HL-60 (cell line): ENCODE data around the gene RSRC1.

Experiments used
- DNase-seq, 2 experiments: peaks; one replicate each; pipeline ENCODE4 v3.0.0-alpha.2; 2010 to 2020; ENCODE audit warnings: low read depth in 1 of 2, low spot score in 1 of 2
- H3K27ac ChIP-seq: fragments of 250-450 bp; sonication (Bioruptor Pico); replicated peaks from 2 replicates; pipeline ENCODE4 v1.5.1; 2020; ENCODE audit warnings: mild to moderate bottlenecking, moderate library complexity
- H3K27me3 ChIP-seq: fragments of 250-450 bp; sonication (Bioruptor Pico); 2 replicates; pipeline ENCODE4 v1.5.1; 2021; ENCODE audit warnings: mild to moderate bottlenecking, moderate library complexity; ENCODE audit not compliant: insufficient read depth, poor library complexity, severe bottlenecking
- H3K4me3 ChIP-seq: replicated peaks from 2 replicates; pipeline ENCODE4 v1.5.1; 2011; ENCODE audit warnings: mild to moderate bottlenecking, control low read depth, low read length; ENCODE audit not compliant: insufficient read depth
- CTCF ChIP-seq: IDR thresholded peaks from one replicate; pipeline ENCODE4 v1.5.1; 2011; ENCODE audit warnings: low read length, control low read depth, inconsistent platforms; ENCODE audit not compliant: insufficient read depth
- GABPA ChIP-seq: IDR thresholded peaks from 2 replicates; pipeline ENCODE4 v1.6.1; 2012; ENCODE audit warnings: low read depth
- POLR2AphosphoS5 ChIP-seq: IDR thresholded peaks from 2 replicates; pipeline ENCODE4 v1.6.1; 2012; ENCODE audit warnings: low read depth
- SPI1 ChIP-seq: IDR thresholded peaks from 2 replicates; pipeline ENCODE4 v1.6.1; 2012; ENCODE audit warnings: low read depth, mild to moderate bottlenecking, borderline replicate concordance
- TF ChIP-seq, protein P1 (sequence below): IDR thresholded peaks from 2 replicates; pipeline ENCODE4 v1.6.1; 2012; ENCODE audit warnings: low read depth; ENCODE audit not compliant: insufficient replicate concordance

Gene RSRC1

DNA sequence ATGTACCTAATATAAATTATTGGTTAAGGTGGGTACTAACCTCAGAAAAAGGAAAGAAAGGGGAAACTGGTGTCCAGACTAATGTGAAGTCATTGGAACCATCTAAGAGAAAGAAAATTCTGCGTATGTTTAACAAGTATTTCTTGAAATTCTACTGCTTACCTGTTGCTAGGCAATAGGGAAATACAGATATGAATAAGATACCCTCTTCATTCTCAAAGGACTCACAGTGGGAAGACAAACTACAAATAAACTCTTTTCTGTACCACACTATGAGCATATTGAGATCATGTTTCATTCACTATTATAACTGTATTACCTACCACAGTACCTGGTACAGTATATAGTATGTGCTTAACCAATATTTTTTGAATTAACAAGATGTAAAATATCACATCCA is 320.6 kb downstream of the RSRC1 start:
- Histone ChIP-seq H3K27me3 (no peaks in the 10 kb centered on the region), H3K27ac (no peak overlapping the region)
- TF ChIP-seq SPI1, result no peak

DNA sequence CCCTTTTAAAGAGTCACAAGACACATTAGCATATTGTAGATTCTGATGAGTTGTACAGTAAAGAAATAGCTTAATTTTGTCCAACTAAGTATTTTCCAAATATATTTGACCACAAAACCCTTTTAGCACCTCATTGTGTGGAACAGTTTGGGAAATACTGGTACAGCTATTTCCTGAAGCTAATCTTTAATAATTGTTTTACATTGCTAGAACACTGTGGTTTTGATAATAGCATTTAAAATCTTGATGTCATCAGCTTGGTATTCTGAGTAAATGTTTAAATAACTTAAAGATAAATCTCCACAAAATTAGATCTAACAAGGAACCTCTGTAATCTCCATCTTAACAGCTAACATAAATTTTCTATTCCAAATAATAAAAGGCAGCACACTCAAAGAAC is 321.1 kb downstream of the RSRC1 start:
- Histone ChIP-seq H3K4me3 (no peak overlapping the region), H3K27me3 (no peaks in the 10 kb centered on the region), H3K27ac (no peak overlapping the region)
- no peak for DNase-seq
- TF ChIP-seq GABPA (no peak), SPI1 (no peak), POLR2AphosphoS5 (no peak), CTCF (no peak)

More for the DNA sequence above, 320.6 kb downstream of the RSRC1 start:
- no peak overlapping the region for H3K4me3 ChIP-seq
- no peak for DNase-seq

DNA sequence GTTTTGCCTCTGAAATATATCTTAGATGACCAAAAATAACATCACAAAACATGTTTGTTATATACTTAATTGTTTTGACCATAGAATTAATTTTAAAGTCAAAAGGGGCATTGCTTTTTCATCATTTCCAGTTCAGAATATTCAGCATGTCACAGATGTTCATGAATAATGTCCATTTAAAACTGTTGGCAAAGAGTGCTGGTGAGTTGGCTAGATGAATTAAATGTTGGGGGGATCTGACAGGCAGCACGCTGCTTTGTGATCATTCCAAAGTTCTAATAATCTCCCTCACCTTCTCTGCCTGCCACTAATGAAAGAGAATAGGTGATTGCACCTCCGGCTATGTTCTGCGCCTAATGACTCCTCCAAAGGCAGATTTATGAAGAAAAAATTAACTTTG is 321.9 kb downstream of the RSRC1 start:
- no peak for DNase-seq
- H3K27ac ChIP-seq, result no peak overlapping the region

GRCh38 chr3:158434412-158435038 is 324.6 kb downstream of the RSRC1 start:
- Histone ChIP-seq H3K4me3 (no peak overlapping the region), H3K27ac (no peak overlapping the region), H3K27me3 (no peaks in the 10 kb centered on the region)
- TF ChIP-seq CTCF (peak; percentile 53), SPI1 (no peak)
- DNase-seq, result peak; percentile 14 to 56

More for the DNA sequence above, 321.9 kb downstream of the RSRC1 start:
- Histone ChIP-seq H3K4me3 (no peak overlapping the region), H3K27me3 (no peaks in the 10 kb centered on the region)
- TF ChIP-seq POLR2AphosphoS5 (no peak), GABPA (no peak), CTCF (no peak), SPI1 (no peak)
- TF ChIP-seq, protein P1, sequence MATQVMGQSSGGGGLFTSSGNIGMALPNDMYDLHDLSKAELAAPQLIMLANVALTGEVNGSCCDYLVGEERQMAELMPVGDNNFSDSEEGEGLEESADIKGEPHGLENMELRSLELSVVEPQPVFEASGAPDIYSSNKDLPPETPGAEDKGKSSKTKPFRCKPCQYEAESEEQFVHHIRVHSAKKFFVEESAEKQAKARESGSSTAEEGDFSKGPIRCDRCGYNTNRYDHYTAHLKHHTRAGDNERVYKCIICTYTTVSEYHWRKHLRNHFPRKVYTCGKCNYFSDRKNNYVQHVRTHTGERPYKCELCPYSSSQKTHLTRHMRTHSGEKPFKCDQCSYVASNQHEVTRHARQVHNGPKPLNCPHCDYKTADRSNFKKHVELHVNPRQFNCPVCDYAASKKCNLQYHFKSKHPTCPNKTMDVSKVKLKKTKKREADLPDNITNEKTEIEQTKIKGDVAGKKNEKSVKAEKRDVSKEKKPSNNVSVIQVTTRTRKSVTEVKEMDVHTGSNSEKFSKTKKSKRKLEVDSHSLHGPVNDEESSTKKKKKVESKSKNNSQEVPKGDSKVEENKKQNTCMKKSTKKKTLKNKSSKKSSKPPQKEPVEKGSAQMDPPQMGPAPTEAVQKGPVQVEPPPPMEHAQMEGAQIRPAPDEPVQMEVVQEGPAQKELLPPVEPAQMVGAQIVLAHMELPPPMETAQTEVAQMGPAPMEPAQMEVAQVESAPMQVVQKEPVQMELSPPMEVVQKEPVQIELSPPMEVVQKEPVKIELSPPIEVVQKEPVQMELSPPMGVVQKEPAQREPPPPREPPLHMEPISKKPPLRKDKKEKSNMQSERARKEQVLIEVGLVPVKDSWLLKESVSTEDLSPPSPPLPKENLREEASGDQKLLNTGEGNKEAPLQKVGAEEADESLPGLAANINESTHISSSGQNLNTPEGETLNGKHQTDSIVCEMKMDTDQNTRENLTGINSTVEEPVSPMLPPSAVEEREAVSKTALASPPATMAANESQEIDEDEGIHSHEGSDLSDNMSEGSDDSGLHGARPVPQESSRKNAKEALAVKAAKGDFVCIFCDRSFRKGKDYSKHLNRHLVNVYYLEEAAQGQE, result no peak

DNA sequence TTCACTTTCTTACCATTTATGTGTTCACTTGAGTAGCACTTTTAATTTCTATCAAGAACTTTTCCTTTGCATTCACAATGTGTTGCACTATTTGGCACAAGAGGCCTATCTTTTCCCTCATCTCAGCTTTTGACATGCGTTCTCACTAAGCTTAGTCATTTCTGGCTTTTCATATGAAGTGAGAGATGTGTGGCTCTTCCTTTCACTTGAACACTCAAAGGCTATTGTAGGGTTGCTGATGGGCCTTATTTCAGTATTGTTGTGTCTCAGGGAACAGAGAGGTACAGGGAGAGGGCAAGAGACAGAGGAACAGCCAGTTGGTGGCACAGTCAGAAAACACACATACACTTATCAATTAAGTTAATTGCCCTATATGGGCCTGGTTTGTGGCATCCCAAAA is 333.7 kb downstream of the RSRC1 start:
- DNase-seq, result no peak
- no peak for TF ChIP-seq CTCF
- no peak for TF ChIP-seq POLR2AphosphoS5
- TF ChIP-seq, protein P1, result no peak
- no peak for TF ChIP-seq GABPA
- no peak for TF ChIP-seq SPI1
- Histone ChIP-seq H3K27me3 (no peaks in the 10 kb centered on the region), H3K27ac (no peak overlapping the region), H3K4me3 (no peak overlapping the region)
